Adrenal gland (tissue), 5 donors: Measurements from ENCODE around the gene MFAP2.
"Not testable (repeated sequence)": the region's sequence is repeated elsewhere in the genome, so short reads cannot be mapped to it uniquely, and the experiment has no call there.

ENCODE experiments used
- POLR2A ChIP-seq, 2 donors: fragments of 450-650 bp; IDR thresholded peaks; one replicate each; pipeline ENCODE4 v1.6.1; 2017; ENCODE audit warnings: antibody characterized with exemption in 2 of 2, mild to moderate bottlenecking in 2 of 2, moderate library complexity in 1 of 2
- TF ChIP-seq, protein P1 (sequence below), 6 experiments: fragments of 450-650 bp in 4 of 6; fragments of 200-600 bp in 2 of 6; sonication (generic) in 1 of 6; IDR thresholded peaks; 1 replicate in 5 of 6; 2 replicates in 1 of 6; pipeline versions ENCODE4 v1.5.1 to v1.8.0; 2016 to 2021; ENCODE audit warnings: antibody characterized with exemption in 6 of 6, mild to moderate bottlenecking in 2 of 6, moderate library complexity in 1 of 6
- donor health status: DM: no; HTN: no; CAD: no.

DNA sequence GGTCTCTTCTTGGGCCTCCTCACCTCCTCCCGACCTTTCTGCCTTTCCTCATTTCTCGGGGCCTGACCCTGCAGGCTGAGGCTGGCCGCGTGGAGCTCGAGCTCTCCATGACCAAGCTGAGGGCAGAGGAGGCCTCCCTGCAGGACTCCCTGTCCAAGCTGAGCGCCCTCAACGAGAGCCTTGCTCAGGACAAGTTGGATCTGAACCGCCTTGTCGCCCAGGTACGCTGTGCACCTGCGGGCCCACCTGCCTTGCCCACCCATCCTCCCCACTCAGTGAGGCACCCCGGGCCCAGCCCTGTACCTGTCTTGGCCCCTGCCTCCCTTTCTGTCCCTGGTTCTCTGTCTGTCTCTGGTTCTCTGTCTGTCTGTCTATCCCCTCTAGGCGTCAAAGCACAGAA, 34.2 kb downstream of the MFAP2 start:
- TF ChIP-seq, protein P1, sequence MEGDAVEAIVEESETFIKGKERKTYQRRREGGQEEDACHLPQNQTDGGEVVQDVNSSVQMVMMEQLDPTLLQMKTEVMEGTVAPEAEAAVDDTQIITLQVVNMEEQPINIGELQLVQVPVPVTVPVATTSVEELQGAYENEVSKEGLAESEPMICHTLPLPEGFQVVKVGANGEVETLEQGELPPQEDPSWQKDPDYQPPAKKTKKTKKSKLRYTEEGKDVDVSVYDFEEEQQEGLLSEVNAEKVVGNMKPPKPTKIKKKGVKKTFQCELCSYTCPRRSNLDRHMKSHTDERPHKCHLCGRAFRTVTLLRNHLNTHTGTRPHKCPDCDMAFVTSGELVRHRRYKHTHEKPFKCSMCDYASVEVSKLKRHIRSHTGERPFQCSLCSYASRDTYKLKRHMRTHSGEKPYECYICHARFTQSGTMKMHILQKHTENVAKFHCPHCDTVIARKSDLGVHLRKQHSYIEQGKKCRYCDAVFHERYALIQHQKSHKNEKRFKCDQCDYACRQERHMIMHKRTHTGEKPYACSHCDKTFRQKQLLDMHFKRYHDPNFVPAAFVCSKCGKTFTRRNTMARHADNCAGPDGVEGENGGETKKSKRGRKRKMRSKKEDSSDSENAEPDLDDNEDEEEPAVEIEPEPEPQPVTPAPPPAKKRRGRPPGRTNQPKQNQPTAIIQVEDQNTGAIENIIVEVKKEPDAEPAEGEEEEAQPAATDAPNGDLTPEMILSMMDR (IDR thresholded peaks at IDR 0.05): not testable (repeated sequence)
- not testable (repeated sequence) for TF ChIP-seq POLR2A (IDR thresholded peaks at IDR 0.05)
